Endothelial cell (in vitro differentiated cells): ENCODE measurements around the gene RABEP1. TPM values are rescaled to one million over a fixed set of nuclear protein-coding genes. Genes with fewer than 3 reads are reported as not detected.

Experiments
- DNase-seq: peaks from one replicate; pipeline ENCODE4 v3.0.0; 2021; ENCODE audit warnings: low spot score
- H3K27ac Mint-ChIP-seq: one replicate; pipeline ENCODE4 v1.8.0; 2021; ENCODE audit warnings: mixed read lengths, inconsistent platforms; ENCODE audit not compliant: unreplicated experiment
- H3K27me3 Mint-ChIP-seq: one replicate; pipeline ENCODE4 v1.8.0; 2021; ENCODE audit warnings: mild to moderate bottlenecking, moderate library complexity, mixed read lengths, inconsistent platforms; ENCODE audit not compliant: unreplicated experiment
- H3K36me3 Mint-ChIP-seq: one replicate; pipeline ENCODE4 v1.8.0; 2021; ENCODE audit warnings: mild to moderate bottlenecking, low read depth, mixed read lengths, inconsistent platforms; ENCODE audit not compliant: unreplicated experiment
- H3K4me1 Mint-ChIP-seq: one replicate; pipeline ENCODE4 v1.8.0; 2021; ENCODE audit warnings: mild to moderate bottlenecking, mixed read lengths, inconsistent platforms; ENCODE audit not compliant: unreplicated experiment
- H3K4me3 Mint-ChIP-seq: one replicate; pipeline ENCODE4 v1.8.0; 2021; ENCODE audit warnings: mild to moderate bottlenecking, mixed read lengths, inconsistent platforms; ENCODE audit not compliant: unreplicated experiment
- H3K9me3 Mint-ChIP-seq: one replicate; pipeline ENCODE4 v1.8.0; 2021; ENCODE audit warnings: mixed read lengths, inconsistent platforms; ENCODE audit not compliant: unreplicated experiment
- CTCF ChIP-seq: fragments of 200-600 bp; sonication (generic); IDR thresholded peaks from one replicate; pipeline ENCODE4 v1.5.0; 2021; ENCODE audit warnings: antibody characterized with exemption; ENCODE audit not compliant: unreplicated experiment
- total RNA-seq: library from RNA; stranded (reverse); fragmentation: NEBNext Ultra II Directional; extraction: Animal tissue kit (Norgen Biotek cat#: 25700); gene quantifications from one replicate; pipeline ENCODE4 v1.2.1, GENCODE V29; 2021; ENCODE audit not compliant: unreplicated experiment

Gene RABEP1
- total RNA-seq, 1 donor from 2014 or later, result 64.8 TPM

- Mint-ChIP-seq H3K4me1 (no peaks in the 10 kb centered on the region), H3K27ac (no peak overlapping the region), H3K27me3 (no peaks in the 10 kb centered on the region), H3K4me3 (no peak overlapping the region), H3K9me3 (no peaks in the 10 kb centered on the region), H3K36me3 (peaks cover 22% of the 10 kb centered on the region)
- DNase-seq, result no peak
- TF ChIP-seq CTCF, result no peak
Measured at GRCh38 chr17:5354310-5354709, 72.2 kb downstream of the RABEP1 start.

- Mint-ChIP-seq H3K27me3 (no peaks in the 10 kb centered on the region), H3K27ac (no peak overlapping the region), H3K36me3 (peaks cover 21% of the 10 kb centered on the region), H3K9me3 (no peaks in the 10 kb centered on the region), H3K4me3 (no peak overlapping the region), H3K4me1 (no peaks in the 10 kb centered on the region)
- no peak for TF ChIP-seq CTCF
- no peak for DNase-seq
Measured at GRCh38 chr17:5354886-5355415, 72.9 kb downstream of the RABEP1 start.

- no peaks in the 10 kb centered on the region for H3K4me1 Mint-ChIP-seq
- H3K27ac Mint-ChIP-seq, result no peak overlapping the region
- H3K27me3 Mint-ChIP-seq, result no peaks in the 10 kb centered on the region
- no peak for DNase-seq
- no peak for TF ChIP-seq CTCF
- H3K4me3 Mint-ChIP-seq, result no peak overlapping the region
- peaks cover 24% of the 10 kb centered on the region for H3K36me3 Mint-ChIP-seq
- no peaks in the 10 kb centered on the region for H3K9me3 Mint-ChIP-seq
Measured at GRCh38 chr17:5355421-5356129, 73.5 kb downstream of the RABEP1 start.

GRCh38 chr17:5361426-5361825, 79.3 kb downstream of the RABEP1 start:
- no peaks in the 10 kb centered on the region for H3K4me1 Mint-ChIP-seq
- H3K36me3 Mint-ChIP-seq, result peaks cover 29% of the 10 kb centered on the region
- DNase-seq, result no peak
- no peak for TF ChIP-seq CTCF
- H3K27me3 Mint-ChIP-seq, result no peaks in the 10 kb centered on the region
- H3K9me3 Mint-ChIP-seq, result no peaks in the 10 kb centered on the region
- no peak overlapping the region for H3K27ac Mint-ChIP-seq
- H3K4me3 Mint-ChIP-seq, result peak overlapping the region; percentile 48

- no peaks in the 10 kb centered on the region for H3K27me3 Mint-ChIP-seq
Measured at GRCh38 chr17:5362162-5362811, 80.2 kb downstream of the RABEP1 start.

More at GRCh38 chr17:5362162-5362811, 80.2 kb downstream of the RABEP1 start:
- Mint-ChIP-seq H3K9me3 (no peaks in the 10 kb centered on the region), H3K4me3 (no peak overlapping the region), H3K4me1 (no peaks in the 10 kb centered on the region), H3K36me3 (peaks cover 29% of the 10 kb centered on the region), H3K27ac (no peak overlapping the region)
- no peak for TF ChIP-seq CTCF
- DNase-seq, result no peak
